Fibroblast of skin of left biceps (primary cell): ENCODE data around the gene RABL2B.

ENCODE experiments used
- DNase-seq, 2 experiments: peaks; one replicate each; pipeline ENCODE4 v3.0.0-alpha.2; 2013; ENCODE audit warnings: low read depth in 2 of 2

Gene RABL2B

GRCh38 chr22:50738649-50739227 lies 44.7 kb downstream of the RABL2B start:
- DNase-seq = no peak

GRCh38 chr22:50737728-50738648 lies 45.4 kb downstream of the RABL2B start, which contains the start of gene ACR:
Gene ACR, plus strand, starts transcription at chr22:50738204. Its CDS starts 32 bp downstream, at chr22:50738236.
- DNase-seq = no peak

GRCh38 chr22:50735739-50736030 lies 47.8 kb downstream of the RABL2B start:
- no peak for DNase-seq

GRCh38 chr22:50734986-50735738 lies 48.3 kb downstream of the RABL2B start:
- no peak for DNase-seq

GRCh38 chr22:50734343-50734771 lies 49.1 kb downstream of the RABL2B start:
- no peak for DNase-seq

- peak in 1 of 2 experiments; percentile 1 for DNase-seq
These were observed 49.7 kb downstream of the RABL2B start for GRCh38 chr22:50733521-50734342.

- no peak for DNase-seq
These were observed 50.8 kb downstream of the RABL2B start for GRCh38 chr22:50732681-50733080.

GRCh38 chr22:50731811-50732624 lies 51.4 kb downstream of the RABL2B start:
- DNase-seq = peak in 1 of 2 experiments; percentile 0

GRCh38 chr22:50730941-50731661 lies 52.3 kb downstream of the RABL2B start:
- no peak for DNase-seq

- no peak for DNase-seq
These were observed 53.2 kb downstream of the RABL2B start for GRCh38 chr22:50730013-50730891.

GRCh38 chr22:50729391-50730012 lies 53.9 kb downstream of the RABL2B start:
- DNase-seq = no peak

GRCh38 chr22:50728523-50728931 lies 54.9 kb downstream of the RABL2B start:
- no peak for DNase-seq

- DNase-seq = no peak
These were observed 55.5 kb downstream of the RABL2B start for GRCh38 chr22:50727678-50728522.

GRCh38 chr22:50726643-50727340 lies 56.6 kb downstream of the RABL2B start:
- no peak for DNase-seq

GRCh38 chr22:50725597-50725996 lies 57.8 kb downstream of the RABL2B start:
- no peak for DNase-seq

GRCh38 chr22:50724616-50725015 lies 58.8 kb downstream of the RABL2B start:
- no peak for DNase-seq

- no peak for DNase-seq
These were observed 59.4 kb downstream of the RABL2B start for GRCh38 chr22:50723991-50724390.
